Psoas muscle (tissue), 8 donors: ENCODE measurements around the gene LENEP. TPM values are rescaled to one million over a fixed set of nuclear protein-coding genes. Genes with fewer than 3 reads are reported as not detected.

Experiments used
- ATAC-seq, 4 donors: fragments of 200-7000 bp; cut with Tn5 transposase; one replicate each; pipeline ENCODE4 v1.9.1; 2020; ENCODE audit warnings: moderate library complexity in 3 of 4, mild to moderate bottlenecking in 2 of 4
- DNase-seq, 2 donors: peaks; one replicate each; pipeline ENCODE4 v3.0.0-alpha.2; 2020
- H3K27ac ChIP-seq: fragments of 200-600 bp; one replicate; pipeline ENCODE4 v1.8.0; 2022
- H3K27me3 ChIP-seq, 3 donors: fragments of 200-600 bp in 1 of 3; one replicate each; pipeline versions ENCODE4 v1.6.1 to v1.8.0; 2013 to 2022; ENCODE audit warnings: low read length in 2 of 3, mild to moderate bottlenecking in 2 of 3, moderate library complexity in 1 of 3; ENCODE audit not compliant: insufficient read depth in 3 of 3
- H3K36me3 ChIP-seq, 2 donors: fragments of 200-600 bp in 1 of 2; one replicate each; pipeline versions ENCODE4 v1.6.1 to v1.8.0; 2013 to 2022; ENCODE audit warnings: low read depth in 1 of 2, mild to moderate bottlenecking in 1 of 2, moderate library complexity in 1 of 2; ENCODE audit not compliant: insufficient read depth in 1 of 2
- H3K4me1 ChIP-seq: fragments of 200-600 bp; one replicate; pipeline ENCODE4 v1.8.0; 2022
- H3K4me3 ChIP-seq: fragments of 200-600 bp; one replicate; pipeline ENCODE4 v1.8.0; 2022; ENCODE audit warnings: mild to moderate bottlenecking
- H3K9me3 ChIP-seq: fragments of 200-600 bp; one replicate; pipeline ENCODE4 v1.8.0; 2022
- WGBS, 3 donors: extraction: QIAGEN DNeasy Blood & Tissue Kit; methylation state at CpG; one replicate each; pipeline versions ENCODE4 v1.1.6 to v1.1.7; 2013; 5-methylcytosine and 5-hydroxymethylcytosine counted together
- intact Hi-C, 2 donors: fragments of 100-400 bp; cut with DNase I; formaldehyde crosslinking; loops; one replicate each; pipeline versions ENCODE4 v1.11.0 to v1.14.2; 2022
- polyA plus RNA-seq, 3 donors: library from polyadenylated mRNA; stranded (reverse); fragments of 200-250 nt; gene quantifications; one replicate each; pipeline ENCODE4 v1.2.3, GENCODE V29; 2013
- total RNA-seq, 4 donors: library from RNA; stranded (reverse); fragmentation: NEBNext Ultra II Directional in 2 of 4; extraction: Animal tissue kit (Norgen Biotek cat#: 25700) in 2 of 4; gene quantifications; one replicate each; pipeline versions ENCODE4 v1.2.1 to v1.2.4, GENCODE V29; 2021 to 2023
- TF ChIP-seq, protein P1 (sequence below): fragments of 200-600 bp; IDR thresholded peaks from one replicate; pipeline ENCODE4 v1.8.0; 2022; ENCODE audit warnings: antibody characterized with exemption
- donor health status: healthy with polysubstance abuse.
- donor health status: DM: no; HTN: no; CAD: no; lungs with moderate emphysema.
- donor health status: Bipolar disorder and iron deficiency.
- donor health status: healthy.
- donor health status: DM: yes; HTN: yes; CAD: no.
- donor health status: DM: no; HTN: no; CAD: no.
- donor health status: DM: no; HTN: no; CAD: no.
- donor health status: DM: yes; HTN: yes; CAD: no.

LENEP gene
- total and polyA plus RNA-seq, 7 donors, result not detected

DNA sequence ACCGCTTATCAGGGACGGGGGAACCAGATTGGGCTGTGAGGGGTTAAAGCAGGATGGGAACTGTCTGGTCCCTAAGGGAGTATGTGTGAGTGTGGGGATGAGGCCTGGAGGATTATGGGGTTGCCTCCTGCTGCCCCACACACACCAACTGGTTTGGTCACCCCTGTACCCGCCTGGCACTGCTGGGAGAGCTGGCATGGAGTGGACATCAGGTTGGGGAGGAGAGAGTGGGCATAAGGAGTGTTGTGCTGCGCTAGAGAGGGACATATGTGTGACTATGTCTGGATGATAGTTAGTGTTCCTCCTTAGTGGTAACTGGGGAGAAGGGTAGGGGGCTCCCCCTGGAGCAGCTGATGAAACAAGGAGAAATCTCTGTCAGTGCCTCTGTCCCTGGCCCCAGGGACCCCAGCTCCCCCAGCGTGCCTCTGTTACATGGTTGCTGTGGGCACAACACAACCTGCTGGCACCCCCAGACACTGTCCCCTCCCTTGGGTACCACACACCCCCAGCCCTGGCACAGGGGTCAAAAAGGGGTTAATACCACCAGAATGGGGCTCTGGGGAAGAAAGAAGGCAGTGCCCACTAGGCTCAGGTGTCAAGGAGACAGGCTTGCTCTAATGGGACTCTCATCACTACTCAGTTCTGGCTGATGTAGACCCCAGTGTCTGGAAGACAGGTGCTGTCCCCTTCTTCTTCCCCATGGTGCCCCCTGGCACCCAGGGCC, 11.1 kb downstream of the LENEP start:
- TF ChIP-seq, protein P1, sequence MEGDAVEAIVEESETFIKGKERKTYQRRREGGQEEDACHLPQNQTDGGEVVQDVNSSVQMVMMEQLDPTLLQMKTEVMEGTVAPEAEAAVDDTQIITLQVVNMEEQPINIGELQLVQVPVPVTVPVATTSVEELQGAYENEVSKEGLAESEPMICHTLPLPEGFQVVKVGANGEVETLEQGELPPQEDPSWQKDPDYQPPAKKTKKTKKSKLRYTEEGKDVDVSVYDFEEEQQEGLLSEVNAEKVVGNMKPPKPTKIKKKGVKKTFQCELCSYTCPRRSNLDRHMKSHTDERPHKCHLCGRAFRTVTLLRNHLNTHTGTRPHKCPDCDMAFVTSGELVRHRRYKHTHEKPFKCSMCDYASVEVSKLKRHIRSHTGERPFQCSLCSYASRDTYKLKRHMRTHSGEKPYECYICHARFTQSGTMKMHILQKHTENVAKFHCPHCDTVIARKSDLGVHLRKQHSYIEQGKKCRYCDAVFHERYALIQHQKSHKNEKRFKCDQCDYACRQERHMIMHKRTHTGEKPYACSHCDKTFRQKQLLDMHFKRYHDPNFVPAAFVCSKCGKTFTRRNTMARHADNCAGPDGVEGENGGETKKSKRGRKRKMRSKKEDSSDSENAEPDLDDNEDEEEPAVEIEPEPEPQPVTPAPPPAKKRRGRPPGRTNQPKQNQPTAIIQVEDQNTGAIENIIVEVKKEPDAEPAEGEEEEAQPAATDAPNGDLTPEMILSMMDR, result no peak
- H3K27me3 ChIP-seq, result no peaks in the 10 kb centered on the region
- WGBS, 3 donors, result 23 to 43% (median 26%) methylated on average over 5 of the region's 5 CpGs
- H3K36me3 ChIP-seq, result no peaks in the 10 kb centered on the region
- intact Hi-C loops, result loop anchor here in 1 of 2 donors (5.0 kb wide), 1 partner anchor 42 kb away; the partner anchor contains the start of gene PYGO2
- H3K4me3 ChIP-seq, result peak overlapping the region; percentile 78
- peak overlapping the region; percentile 94 for H3K27ac ChIP-seq
- no peaks in the 10 kb centered on the region for H3K9me3 ChIP-seq
- H3K4me1 ChIP-seq, result peaks cover 57% of the 10 kb centered on the region
- ATAC-seq, result no peak
- no peak for DNase-seq

DNA sequence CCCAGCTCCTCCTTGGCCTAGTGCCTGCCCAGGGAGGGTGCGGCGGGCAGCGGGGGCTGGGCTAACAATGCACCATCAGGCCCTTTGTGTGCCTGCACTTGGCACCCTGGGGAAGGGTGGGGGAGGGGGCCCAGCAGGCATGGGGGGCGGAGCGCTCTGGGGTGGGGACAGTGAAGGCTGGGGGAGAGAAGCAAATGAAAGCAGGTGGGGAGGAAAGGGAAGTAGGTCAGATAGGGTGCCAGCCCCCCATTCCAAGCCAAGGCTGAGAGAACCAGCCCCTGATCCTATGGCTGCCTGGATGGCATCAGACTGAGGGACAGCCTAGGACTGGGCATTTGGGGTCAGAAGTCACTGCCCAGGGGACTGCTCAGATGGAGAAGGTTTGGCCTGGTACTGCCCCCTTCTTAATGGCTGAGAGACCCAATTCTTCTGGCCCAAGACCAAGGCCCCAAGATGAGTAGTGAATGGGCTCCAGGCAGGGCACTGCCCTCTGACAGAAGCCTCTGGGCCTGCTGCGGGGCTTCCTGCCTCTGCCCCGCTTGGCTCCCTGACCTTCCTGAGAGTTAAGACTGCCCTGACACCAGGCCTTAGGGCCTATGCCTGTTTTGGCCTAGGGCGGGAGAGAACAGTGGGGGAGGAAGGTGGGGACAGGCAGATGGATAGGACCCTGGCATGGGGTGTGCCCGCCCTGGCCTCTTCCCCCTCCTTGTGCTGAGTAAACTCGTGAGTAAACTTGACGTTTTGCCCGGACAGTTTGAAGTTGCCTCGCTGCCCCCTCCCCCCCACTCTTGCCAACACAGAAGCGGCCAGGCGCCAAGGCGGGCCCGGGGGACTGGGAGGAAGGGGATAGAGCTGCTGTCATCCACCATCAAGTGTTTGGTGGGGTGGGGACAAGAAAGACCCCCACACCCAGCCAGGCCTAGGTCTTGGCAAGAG, 12.0 kb downstream of the LENEP start:
- Histone ChIP-seq H3K27me3 (no peaks in the 10 kb centered on the region), H3K4me3 (peak overlapping the region; percentile 78), H3K4me1 (peaks cover 51% of the 10 kb centered on the region), H3K36me3 (no peaks in the 10 kb centered on the region), H3K27ac (peak overlapping the region; percentile 94), H3K9me3 (no peaks in the 10 kb centered on the region)
- 31 to 33% (median 32%) methylated on average over 14 to 17 of the region's 17 CpGs for WGBS, 3 donors
- TF ChIP-seq, protein P1, result no peak
- intact Hi-C loops, result no loop called here
- ATAC-seq (peak; percentile 4 to 29 (median 18)), DNase-seq (peak; percentile 76 to 87)

DNA sequence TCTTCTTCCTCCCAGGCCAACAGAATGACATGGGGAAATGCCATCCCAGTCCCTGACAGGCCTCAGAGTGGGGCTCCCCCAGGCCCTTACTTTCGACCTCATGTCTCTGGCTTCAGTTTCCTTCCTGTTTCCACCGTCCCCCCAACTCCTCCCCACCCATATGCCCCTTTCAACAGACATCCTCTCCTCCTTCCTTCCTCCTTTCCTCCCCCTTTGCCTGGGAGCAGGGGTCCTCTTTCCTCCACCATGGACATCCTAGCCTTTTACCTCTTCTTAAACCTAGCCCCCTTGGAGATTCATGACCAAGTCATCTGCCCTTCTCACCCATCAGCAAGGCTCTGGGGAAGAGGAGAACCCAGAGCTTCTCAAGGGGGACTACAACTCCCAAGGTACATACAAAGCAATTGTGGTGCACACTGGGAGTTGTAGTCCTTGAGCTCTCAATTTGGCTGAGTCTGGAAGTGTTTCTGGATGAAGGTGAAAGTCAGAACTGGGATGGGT, 13.3 kb downstream of the LENEP start:
- intact Hi-C loops, result no loop called here
- H3K4me1 ChIP-seq, result peaks cover 61% of the 10 kb centered on the region
- H3K36me3 ChIP-seq, result no peaks in the 10 kb centered on the region
- peak overlapping the region; percentile 62 for H3K4me3 ChIP-seq
- ATAC-seq, result no peak
- 41 to 47% (median 43%) methylated on average over 2 of the region's 2 CpGs for WGBS, 3 donors
- H3K27me3 ChIP-seq, result no peaks in the 10 kb centered on the region
- TF ChIP-seq, protein P1, result no peak
- DNase-seq, result no peak
- H3K9me3 ChIP-seq, result no peaks in the 10 kb centered on the region
- peak overlapping the region; percentile 94 for H3K27ac ChIP-seq

DNA sequence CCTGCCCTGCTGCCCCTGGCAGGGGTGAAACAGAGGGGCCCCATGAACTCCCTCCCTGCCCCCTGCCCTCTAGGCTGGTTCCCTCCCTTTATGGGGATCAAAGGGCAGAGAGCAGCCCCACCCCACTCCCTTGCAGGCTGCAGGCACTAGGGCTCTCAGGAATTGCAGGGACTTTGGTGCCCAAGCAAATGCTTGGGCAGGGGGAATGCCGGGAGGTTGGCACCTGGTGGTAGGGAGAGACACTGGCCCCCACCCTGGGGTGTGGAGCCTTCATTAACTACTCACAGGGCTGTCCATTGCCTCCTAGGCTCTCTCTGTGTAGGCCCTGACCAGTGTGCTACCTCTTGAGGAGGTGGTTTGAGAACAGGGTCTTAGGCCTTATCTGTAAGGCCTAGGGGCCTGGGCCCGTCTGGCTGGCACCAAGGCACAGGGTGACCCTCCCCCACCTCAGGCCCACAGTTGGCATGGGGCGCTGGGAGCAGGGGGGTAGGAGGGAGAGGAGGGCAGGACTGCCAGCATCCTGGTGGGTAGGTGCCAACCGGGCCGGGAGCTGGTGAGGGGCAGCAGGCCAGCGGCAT, 14.0 kb downstream of the LENEP start:
- TF ChIP-seq, protein P1, result no peak
- Histone ChIP-seq H3K27me3 (no peaks in the 10 kb centered on the region), H3K36me3 (no peaks in the 10 kb centered on the region), H3K4me3 (peak overlapping the region; percentile 62), H3K4me1 (peaks cover 68% of the 10 kb centered on the region), H3K27ac (peak overlapping the region; percentile 94), H3K9me3 (no peaks in the 10 kb centered on the region)
- intact Hi-C loops, result no loop called here
- DNase-seq (peak; percentile 70 to 87), ATAC-seq (peak; percentile 15 to 34 (median 28))
- WGBS, 3 donors, result 21 to 35% (median 22%) methylated on average over 5 to 6 of the region's 6 CpGs
